NCI-H2227 (cell line): ENCODE results near the gene ARL3.
"Not testable (repeated sequence)": the region's sequence is repeated elsewhere in the genome, so short reads cannot be mapped to it uniquely, and the experiment has no call there.

Experiments
- DNase-seq: peaks from one replicate; lab custom pipeline; 2025; ENCODE audit not compliant: unreplicated experiment; lab: John Stamatoyannopoulos, UW

Gene ARL3

GRCh38 chr10:102738692-102739121, 24.5 kb upstream of the ARL3 start:
- DNase-seq = no peak

- no peak for DNase-seq
Measured at GRCh38 chr10:102735065-102735562, 20.9 kb upstream of the ARL3 start.

GRCh38 chr10:102732661-102733060, 18.5 kb upstream of the ARL3 start:
- DNase-seq = no peak

GRCh38 chr10:102731222-102731800, 17.1 kb upstream of the ARL3 start:
- DNase-seq = no peak

- peak; percentile 82 for DNase-seq
Measured at GRCh38 chr10:102729029-102730026, 15.1 kb upstream of the ARL3 start.

- no peak for DNase-seq
Measured at GRCh38 chr10:102727037-102727818, 13.0 kb upstream of the ARL3 start.

- DNase-seq = no peak
Measured at GRCh38 chr10:102726274-102726673, 12.1 kb upstream of the ARL3 start.

GRCh38 chr10:102723989-102724388, 9.8 kb upstream of the ARL3 start:
- no peak for DNase-seq

GRCh38 chr10:102721954-102722353, 7.8 kb upstream of the ARL3 start:
- DNase-seq = no peak

- DNase-seq = no peak
Measured at GRCh38 chr10:102720775-102721301, 6.6 kb upstream of the ARL3 start.

GRCh38 chr10:102720337-102720736, 6.1 kb upstream of the ARL3 start:
- no peak for DNase-seq

GRCh38 chr10:102718220-102718619, 4.0 kb upstream of the ARL3 start:
- DNase-seq = peak; percentile 31

GRCh38 chr10:102716900-102717565, 2.8 kb upstream of the ARL3 start:
- not testable (repeated sequence) for DNase-seq

- DNase-seq = no peak
Measured at GRCh38 chr10:102715880-102716279, 1.7 kb upstream of the ARL3 start.

- peak; percentile 16 for DNase-seq
Measured at GRCh38 chr10:102714621-102715455, 641 bp upstream of the ARL3 start, which contains the start of gene SFXN2. SFXN2 (plus strand) TSS chr10:102714636; CDS start chr10:102726637, 12,001 bp downstream.

GRCh38 chr10:102713539-102713813, 721 bp downstream of the ARL3 start:
- no peak for DNase-seq

GRCh38 chr10:102712843-102713538, 1.2 kb downstream of the ARL3 start:
- DNase-seq = no peak

GRCh38 chr10:102712089-102712488, 2.1 kb downstream of the ARL3 start:
- DNase-seq = no peak

GRCh38 chr10:102710609-102711008, 3.6 kb downstream of the ARL3 start:
- DNase-seq = no peak
